GM21381 (cell line): ENCODE data around the gene SCN3B.

Experiments
- ATAC-seq: cut with Tn5 transposase; IDR thresholded peaks from one replicate; pipeline ENCODE4 v1.9.1; 2021; ENCODE audit warnings: mild to moderate bottlenecking, moderate library complexity; ENCODE audit not compliant: unreplicated experiment

Gene SCN3B

GRCh38 chr11:123659311-123659710 lies 4.9 kb upstream of the SCN3B start:
- ATAC-seq = no peak

GRCh38 chr11:123653827-123654565 lies 428 bp downstream of the SCN3B start:
- no peak for ATAC-seq

- no peak for ATAC-seq
Observed at GRCh38 chr11:123653483-123653826, 969 bp downstream of the SCN3B start.

- no peak for ATAC-seq
Observed at GRCh38 chr11:123652599-123652998, 1.8 kb downstream of the SCN3B start.

- ATAC-seq = no peak
Observed at GRCh38 chr11:123650901-123651300, 3.5 kb downstream of the SCN3B start.

GRCh38 chr11:123645286-123645975 lies 9.0 kb downstream of the SCN3B start:
- ATAC-seq = no peak

- ATAC-seq = no peak
Observed at GRCh38 chr11:123642435-123642834, 12.0 kb downstream of the SCN3B start.

GRCh38 chr11:123641495-123641840 lies 13.0 kb downstream of the SCN3B start:
- no peak for ATAC-seq

GRCh38 chr11:123640677-123641494 lies 13.5 kb downstream of the SCN3B start:
- ATAC-seq = peak; percentile 77

GRCh38 chr11:123640029-123640428 lies 14.4 kb downstream of the SCN3B start:
- ATAC-seq = no peak

- no peak for ATAC-seq
Observed at GRCh38 chr11:123630126-123630608, 24.3 kb downstream of the SCN3B start.

- no peak for ATAC-seq
Observed at GRCh38 chr11:123628936-123629683, 25.3 kb downstream of the SCN3B start.

- ATAC-seq = no peak
Observed at GRCh38 chr11:123624974-123625373, 29.4 kb downstream of the SCN3B start.

GRCh38 chr11:123622576-123622975 lies 31.8 kb downstream of the SCN3B start:
- ATAC-seq = no peak

- no peak for ATAC-seq
Observed at GRCh38 chr11:123616505-123617198, 37.8 kb downstream of the SCN3B start.

GRCh38 chr11:123611698-123612097 lies 42.7 kb downstream of the SCN3B start:
- ATAC-seq = no peak

- ATAC-seq = no peak
Observed at GRCh38 chr11:123608945-123609344, 45.5 kb downstream of the SCN3B start.

- no peak for ATAC-seq
Observed at GRCh38 chr11:123608371-123608770, 46.1 kb downstream of the SCN3B start.

GRCh38 chr11:123607781-123608180 lies 46.6 kb downstream of the SCN3B start:
- no peak for ATAC-seq

GRCh38 chr11:123603666-123604065 lies 50.8 kb downstream of the SCN3B start:
- ATAC-seq = no peak
